AG04449 (cell line): ENCODE data around the gene ZNF763.
"Not testable (repeated sequence)": the region's sequence is repeated elsewhere in the genome, so short reads cannot be mapped to it uniquely, and the experiment has no call there.

Experiments used
- CTCF ChIA-PET: fragments of 350-600 bp; formaldehyde crosslinking; extraction: SDS; loops from one replicate; lab custom pipeline; 2021; ENCODE audit warnings: antibody characterized with exemption; lab: Yijun Ruan, JAX
- POLR2A ChIA-PET: fragments of 400-600, 350-600 bp; formaldehyde crosslinking; extraction: SDS; loops from one replicate; lab custom pipeline; 2020; ENCODE audit warnings: antibody characterized with exemption, inconsistent platforms; lab: Yijun Ruan, JAX
- DNase-seq: peaks from one replicate; pipeline ENCODE4 v3.0.0-alpha.2; 2010; ENCODE audit warnings: low read depth, low spot score
- H3K4me3 ChIP-seq: 2 replicates; pipeline ENCODE4 v1.5.1; 2011; ENCODE audit warnings: low read depth, mild to moderate bottlenecking, control low read depth, low read length
- CTCF ChIP-seq: IDR thresholded peaks from one replicate; pipeline ENCODE4 v1.5.1; 2011; ENCODE audit warnings: mild to moderate bottlenecking, moderate library complexity, low read length, control low read depth, inconsistent platforms; ENCODE audit not compliant: insufficient read depth; ENCODE audit errors: missing control alignments

The ZNF763 gene

GRCh38 chr19:11964858-11965645 is at the start of gene ZNF763:
ZNF763 (plus strand) TSS chr19:11965040; CDS start chr19:11965209, 169 bp downstream.
- peak within 1 kb of the TSS; percentile 80 for H3K4me3 ChIP-seq
- TF ChIP-seq CTCF: no peak
- ChIA-PET POLR2A (interaction anchor here (0.9 to 1.8 kb wide), 2 partner anchors 8 to 23 kb away, joined by 3 to 5 read pairs; no protein-coding TSS in a partner anchor), CTCF (interaction anchor here (0.7 to 5.0 kb wide), 9 partner anchors 11 to 178 kb away, joined by 3 to 67 read pairs (median 5); partner anchors contain the start of genes ZNF700 and ZNF878)
- no peak for DNase-seq

- POLR2A ChIA-PET: interaction anchor here (0.6 kb wide), 1 partner anchor 26 kb away, joined by 3 read pairs; no protein-coding TSS in a partner anchor
These were observed 42.9 kb upstream of the ZNF763 start for GRCh38 chr19:11921852-11922495.

GRCh38 chr19:11924886-11925650 is 39.8 kb upstream of the ZNF763 start, which contains the start of gene ZNF700:
ZNF700 (plus strand) TSS chr19:11925107; CDS start chr19:11925211, 104 bp downstream.
- ChIA-PET POLR2A (interaction anchor here (1.2 to 2.1 kb wide), 2 partner anchors 63 to 440 kb away, joined by 3 to 9 read pairs; partner anchors contain the start of gene ZNF442), CTCF (interaction anchor here (0.6 to 5.8 kb wide), 13 partner anchors 9 to 747 kb away, joined by 3 to 100 read pairs (median 10); partner anchors contain the start of genes ZNF20, ZNF491 and ZNF763)
- peak within 1 kb of the TSS; percentile 95 for H3K4me3 ChIP-seq
- DNase-seq: no peak
- no peak for TF ChIP-seq CTCF

More at GRCh38 chr19:11921852-11922495, 42.9 kb upstream of the ZNF763 start:
- DNase-seq: no peak
- no peak overlapping the region for H3K4me3 ChIP-seq
- CTCF ChIA-PET: interaction anchor here (0.9 to 5.8 kb wide), 13 partner anchors 8 to 219 kb away, joined by 3 to 100 read pairs (median 7); partner anchors contain the start of genes ZNF20, ZNF433 and ZNF763
- no peak for TF ChIP-seq CTCF

- DNase-seq, POLR2A ChIA-PET: not testable (repeated sequence)
- peak overlapping the region; percentile 95 for H3K4me3 ChIP-seq
- CTCF ChIA-PET: interaction anchor here (4.8 to 5.8 kb wide), 2 partner anchors 37 to 64 kb away, joined by 30 to 100 read pairs; partner anchors contain the start of gene ZNF763
These were observed 39.1 kb upstream of the ZNF763 start for GRCh38 chr19:11925651-11926187.

- TF ChIP-seq CTCF: no peak
- DNase-seq: no peak
- no peak overlapping the region for H3K4me3 ChIP-seq
- ChIA-PET POLR2A (no interaction called here), CTCF (interaction anchor here (1.5 kb wide), 1 partner anchor 36 kb away, joined by 3 read pairs; no protein-coding TSS in a partner anchor)
These were observed 37.6 kb upstream of the ZNF763 start for GRCh38 chr19:11927227-11927626.

- no peak overlapping the region for H3K4me3 ChIP-seq
- POLR2A ChIA-PET: interaction anchor here (0.7 kb wide), 1 partner anchor 30 kb away, joined by 3 read pairs; no protein-coding TSS in a partner anchor
- TF ChIP-seq CTCF: no peak
- no peak for DNase-seq
- CTCF ChIA-PET: no interaction called here
These were observed 33.8 kb upstream of the ZNF763 start for GRCh38 chr19:11931051-11931450.
